A549 (cell line): ENCODE data around the gene EHF.

Experiments
- ESRRA ChIP-seq: fragments of 150-350 bp; IDR thresholded peaks from 2 replicates; pipeline ENCODE4 v1.6.1; 2014; ENCODE audit warnings: mild to moderate bottlenecking, low read length, borderline replicate concordance
- HOXA7 ChIP-seq: fragments of 250-450 bp; sonication (Bioruptor Pico); IDR thresholded peaks from 2 replicates; pipeline ENCODE4 v1.5.0; 2020; ENCODE audit warnings: mild to moderate bottlenecking, moderate library complexity
- MAFK ChIP-seq: fragments of 450-650 bp; IDR thresholded peaks from 2 replicates; pipeline ENCODE4 v1.6.1; 2014; ENCODE audit not compliant: partially characterized antibody
- POLR2A ChIP-seq: IDR thresholded peaks from 2 replicates; pipeline ENCODE4 v1.6.1; 2012; ENCODE audit warnings: mild to moderate bottlenecking, low read length
- RARB ChIP-seq: fragments of 250-450 bp; sonication (Bioruptor Pico); IDR thresholded peaks from 2 replicates; pipeline ENCODE4 v1.8.0; 2021; ENCODE audit warnings: mild to moderate bottlenecking, moderate library complexity
- SMC3 ChIP-seq: fragments of >200 bp; sonication (Bioruptor Twin); formaldehyde crosslinking; IDR thresholded peaks from 3 replicates; pipeline ENCODE4 v1.6.1; 2018; ENCODE audit warnings: inconsistent platforms
- TP53 ChIP-seq: fragments of 250-450 bp; sonication (Bioruptor Pico); IDR thresholded peaks from 2 replicates; pipeline ENCODE4 v1.5.0; 2021; ENCODE audit warnings: mild to moderate bottlenecking, moderate library complexity
- TF ChIP-seq, protein P1 (sequence below): fragments of 200-600 bp; sonication (generic); IDR thresholded peaks from 2 replicates; pipeline ENCODE4 v1.6.1; 2016; ENCODE audit warnings: antibody characterized with exemption, mild to moderate bottlenecking, moderate library complexity
- TF ChIP-seq, protein P2 (sequence below): fragments of >200 bp; sonication (Bioruptor Twin); formaldehyde crosslinking; IDR thresholded peaks from 3 replicates; pipeline ENCODE4 v1.5.1; 2016
- TF ChIP-seq, protein P3 (sequence below): fragments of 450-650 bp; IDR thresholded peaks from 2 replicates; pipeline ENCODE4 v1.6.1; 2014; ENCODE audit warnings: antibody characterized with exemption

DNA sequence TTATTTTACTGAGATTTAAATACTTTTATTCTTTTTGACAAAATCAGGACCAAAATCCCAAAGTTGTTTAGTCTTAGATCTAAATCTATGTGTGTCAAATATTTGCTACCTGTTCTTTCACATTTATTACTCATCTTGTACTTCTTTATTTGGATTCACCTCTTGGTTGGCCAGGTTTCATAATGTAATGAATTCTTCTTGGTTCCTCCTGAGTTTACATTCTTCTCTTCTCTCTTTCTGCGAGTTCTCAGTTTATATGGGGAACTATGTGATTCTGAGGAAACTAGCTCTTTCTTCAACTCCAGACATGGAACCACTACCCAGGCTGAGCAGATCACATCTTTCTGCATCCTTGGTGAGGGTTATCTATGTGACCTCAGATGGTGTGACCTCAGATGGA is 50.2 kb downstream of the EHF start:
- TF ChIP-seq HOXA7 (CRISPR knock-in tag) (no peak), POLR2A (no peak), SMC3 (no peak), RARB (CRISPR knock-in tag) (no peak), MAFK (no peak), TP53 (CRISPR knock-in tag) (no peak), ESRRA (no peak)
- TF ChIP-seq, protein P1, sequence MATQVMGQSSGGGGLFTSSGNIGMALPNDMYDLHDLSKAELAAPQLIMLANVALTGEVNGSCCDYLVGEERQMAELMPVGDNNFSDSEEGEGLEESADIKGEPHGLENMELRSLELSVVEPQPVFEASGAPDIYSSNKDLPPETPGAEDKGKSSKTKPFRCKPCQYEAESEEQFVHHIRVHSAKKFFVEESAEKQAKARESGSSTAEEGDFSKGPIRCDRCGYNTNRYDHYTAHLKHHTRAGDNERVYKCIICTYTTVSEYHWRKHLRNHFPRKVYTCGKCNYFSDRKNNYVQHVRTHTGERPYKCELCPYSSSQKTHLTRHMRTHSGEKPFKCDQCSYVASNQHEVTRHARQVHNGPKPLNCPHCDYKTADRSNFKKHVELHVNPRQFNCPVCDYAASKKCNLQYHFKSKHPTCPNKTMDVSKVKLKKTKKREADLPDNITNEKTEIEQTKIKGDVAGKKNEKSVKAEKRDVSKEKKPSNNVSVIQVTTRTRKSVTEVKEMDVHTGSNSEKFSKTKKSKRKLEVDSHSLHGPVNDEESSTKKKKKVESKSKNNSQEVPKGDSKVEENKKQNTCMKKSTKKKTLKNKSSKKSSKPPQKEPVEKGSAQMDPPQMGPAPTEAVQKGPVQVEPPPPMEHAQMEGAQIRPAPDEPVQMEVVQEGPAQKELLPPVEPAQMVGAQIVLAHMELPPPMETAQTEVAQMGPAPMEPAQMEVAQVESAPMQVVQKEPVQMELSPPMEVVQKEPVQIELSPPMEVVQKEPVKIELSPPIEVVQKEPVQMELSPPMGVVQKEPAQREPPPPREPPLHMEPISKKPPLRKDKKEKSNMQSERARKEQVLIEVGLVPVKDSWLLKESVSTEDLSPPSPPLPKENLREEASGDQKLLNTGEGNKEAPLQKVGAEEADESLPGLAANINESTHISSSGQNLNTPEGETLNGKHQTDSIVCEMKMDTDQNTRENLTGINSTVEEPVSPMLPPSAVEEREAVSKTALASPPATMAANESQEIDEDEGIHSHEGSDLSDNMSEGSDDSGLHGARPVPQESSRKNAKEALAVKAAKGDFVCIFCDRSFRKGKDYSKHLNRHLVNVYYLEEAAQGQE = no peak
- TF ChIP-seq, protein P2, sequence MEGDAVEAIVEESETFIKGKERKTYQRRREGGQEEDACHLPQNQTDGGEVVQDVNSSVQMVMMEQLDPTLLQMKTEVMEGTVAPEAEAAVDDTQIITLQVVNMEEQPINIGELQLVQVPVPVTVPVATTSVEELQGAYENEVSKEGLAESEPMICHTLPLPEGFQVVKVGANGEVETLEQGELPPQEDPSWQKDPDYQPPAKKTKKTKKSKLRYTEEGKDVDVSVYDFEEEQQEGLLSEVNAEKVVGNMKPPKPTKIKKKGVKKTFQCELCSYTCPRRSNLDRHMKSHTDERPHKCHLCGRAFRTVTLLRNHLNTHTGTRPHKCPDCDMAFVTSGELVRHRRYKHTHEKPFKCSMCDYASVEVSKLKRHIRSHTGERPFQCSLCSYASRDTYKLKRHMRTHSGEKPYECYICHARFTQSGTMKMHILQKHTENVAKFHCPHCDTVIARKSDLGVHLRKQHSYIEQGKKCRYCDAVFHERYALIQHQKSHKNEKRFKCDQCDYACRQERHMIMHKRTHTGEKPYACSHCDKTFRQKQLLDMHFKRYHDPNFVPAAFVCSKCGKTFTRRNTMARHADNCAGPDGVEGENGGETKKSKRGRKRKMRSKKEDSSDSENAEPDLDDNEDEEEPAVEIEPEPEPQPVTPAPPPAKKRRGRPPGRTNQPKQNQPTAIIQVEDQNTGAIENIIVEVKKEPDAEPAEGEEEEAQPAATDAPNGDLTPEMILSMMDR = no peak
- TF ChIP-seq, protein P3, sequence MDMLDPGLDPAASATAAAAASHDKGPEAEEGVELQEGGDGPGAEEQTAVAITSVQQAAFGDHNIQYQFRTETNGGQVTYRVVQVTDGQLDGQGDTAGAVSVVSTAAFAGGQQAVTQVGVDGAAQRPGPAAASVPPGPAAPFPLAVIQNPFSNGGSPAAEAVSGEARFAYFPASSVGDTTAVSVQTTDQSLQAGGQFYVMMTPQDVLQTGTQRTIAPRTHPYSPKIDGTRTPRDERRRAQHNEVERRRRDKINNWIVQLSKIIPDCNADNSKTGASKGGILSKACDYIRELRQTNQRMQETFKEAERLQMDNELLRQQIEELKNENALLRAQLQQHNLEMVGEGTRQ = no peak
